OCI-LY1 (cell line): ENCODE results near the gene ARHGAP22.

Source experiments
- CTCF ChIP-seq: fragments of 200-600 bp; sonication (generic), shearing (Covaris generic); IDR thresholded peaks from 2 replicates; pipeline ENCODE4 v1.5.1; 2017; ENCODE audit warnings: mild to moderate bottlenecking, antibody characterized with exemption, low read length, moderate library complexity, mixed read lengths
- EZH2 ChIP-seq: fragments of 200-600 bp; sonication (generic), shearing (Covaris generic); IDR thresholded peaks from 2 replicates; pipeline ENCODE4 v1.8.0; 2017; ENCODE audit warnings: borderline replicate concordance, mixed run types, mild to moderate bottlenecking, antibody characterized with exemption, low read length, moderate library complexity, mixed read lengths

- TF ChIP-seq CTCF (no peak), EZH2 (no peak)
Measured at GRCh38 chr10:48476279-48476982, 128.4 kb downstream of the ARHGAP22 start.
